ENCODE data around the gene ALG2.

The ALG2 gene

GRCh38 chr9:99171225-99172123, 50.3 kb downstream of the ALG2 start:
- no peak for DNase-seq

GRCh38 chr9:99169982-99170761, 51.6 kb downstream of the ALG2 start:
- no peak for DNase-seq

GRCh38 chr9:99169086-99169485, 52.7 kb downstream of the ALG2 start:
- no peak for DNase-seq

DNA sequence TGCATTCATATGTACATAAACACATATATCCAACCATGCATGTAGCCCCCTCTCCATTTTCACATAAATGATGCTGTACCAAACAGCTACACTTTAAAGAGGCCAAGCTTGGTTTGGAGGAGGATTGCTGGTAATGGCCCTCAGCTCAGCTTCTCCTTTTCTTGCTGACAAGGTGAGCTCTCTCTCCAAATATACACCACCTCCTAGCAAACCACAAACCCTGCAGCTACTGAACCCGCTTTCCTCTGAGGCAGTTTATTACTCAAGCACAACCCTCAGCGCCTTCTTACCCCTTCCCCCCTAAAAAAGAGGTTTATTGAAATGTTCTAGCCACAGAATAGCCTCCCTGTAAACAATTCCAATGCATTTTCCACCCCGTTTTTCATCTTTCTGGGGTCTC, 54.0 kb downstream of the ALG2 start:
- no peak for DNase-seq

- no peak for DNase-seq
Observed at GRCh38 chr9:99167119-99167518, 54.6 kb downstream of the ALG2 start.

Measured in effector CD8-positive, alpha-beta T cell (primary cell).